Effector memory CD8-positive, alpha-beta T cell (primary cell): ENCODE results near the gene GRIK3.

ENCODE experiments used
- ATAC-seq: fragments of 150-1000 bp; cut with Tn5 transposase; replicated peaks from 2 replicates; pipeline ENCODE4 v1.10.0; 2021; ENCODE audit warnings: mild to moderate bottlenecking, moderate library complexity
- DNase-seq, 3 experiments: peaks; one replicate each; pipeline ENCODE4 v3.0.0; 2021
- H3K27ac Mint-ChIP-seq, 2 donors: one replicate each; pipeline ENCODE4 v1.8.0; 2022; ENCODE audit warnings: mild to moderate bottlenecking in 2 of 2, mixed read lengths in 2 of 2, moderate library complexity in 2 of 2
- H3K27me3 Mint-ChIP-seq, 2 donors: one replicate each; pipeline ENCODE4 v1.8.0; 2022; ENCODE audit warnings: mixed read lengths in 2 of 2
- H3K36me3 Mint-ChIP-seq: one replicate; pipeline ENCODE4 v1.8.0; 2022; ENCODE audit warnings: mild to moderate bottlenecking, moderate library complexity, mixed read lengths; ENCODE audit not compliant: insufficient read depth
- H3K4me1 Mint-ChIP-seq, 2 donors: one replicate each; pipeline ENCODE4 v1.8.0; 2022; ENCODE audit warnings: low read depth in 2 of 2, mixed read lengths in 2 of 2
- H3K4me3 Mint-ChIP-seq, 2 donors: one replicate each; pipeline ENCODE4 v1.8.0; 2022; ENCODE audit warnings: mild to moderate bottlenecking in 2 of 2, mixed read lengths in 2 of 2, moderate library complexity in 2 of 2
- H3K9me3 Mint-ChIP-seq, 2 donors: one replicate each; pipeline ENCODE4 v1.8.0; 2022; ENCODE audit warnings: mixed read lengths in 2 of 2

GRIK3 gene

DNA sequence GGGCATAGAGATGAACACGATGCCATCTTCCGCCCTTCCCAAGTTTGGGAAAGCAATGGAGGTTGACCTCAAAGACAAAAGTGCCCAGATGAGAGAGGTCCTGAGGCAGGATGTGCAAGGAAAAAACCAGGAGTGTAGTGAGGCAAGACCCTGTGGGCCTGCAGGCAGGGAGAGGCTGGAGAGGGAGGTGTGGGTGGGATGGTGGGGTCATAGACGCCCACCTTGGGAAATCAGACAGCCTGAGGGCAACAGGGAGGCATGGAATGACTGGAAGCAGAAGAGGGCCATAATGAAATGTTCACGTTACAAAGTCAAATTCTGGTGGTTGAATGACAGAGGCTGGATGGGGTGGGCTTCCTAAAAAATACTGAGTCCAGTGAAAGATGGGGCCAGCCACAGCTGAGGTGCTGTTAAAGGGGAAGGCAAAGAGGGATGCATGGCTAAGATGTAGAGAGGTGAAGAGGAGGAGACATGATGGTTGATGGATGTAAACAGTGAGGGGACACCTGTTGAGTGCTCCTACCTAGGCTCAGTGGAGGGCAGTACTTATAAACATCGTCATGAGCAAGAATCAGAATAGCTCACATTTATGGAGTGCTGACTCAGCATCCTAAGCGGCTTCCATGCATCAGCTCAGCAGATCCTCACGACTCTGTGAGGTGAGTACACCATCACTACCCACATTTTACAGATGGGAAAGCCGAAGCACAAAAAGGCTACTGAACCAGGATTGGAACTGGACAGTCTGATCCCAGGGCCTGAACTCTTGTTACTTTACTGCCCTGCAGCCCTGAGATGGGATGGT, 42.0 kb downstream of the GRIK3 start:
- H3K27ac Mint-ChIP-seq = no peak overlapping the region
- H3K27me3 Mint-ChIP-seq = peaks cover 31 to 85% of the 10 kb centered on the region in 2 donors
- no peaks in the 10 kb centered on the region for H3K36me3 Mint-ChIP-seq
- no peaks in the 10 kb centered on the region for H3K9me3 Mint-ChIP-seq
- no peak overlapping the region for H3K4me3 Mint-ChIP-seq
- no peak for DNase-seq
- no peaks in the 10 kb centered on the region for H3K4me1 Mint-ChIP-seq
- ATAC-seq = no peak

DNA sequence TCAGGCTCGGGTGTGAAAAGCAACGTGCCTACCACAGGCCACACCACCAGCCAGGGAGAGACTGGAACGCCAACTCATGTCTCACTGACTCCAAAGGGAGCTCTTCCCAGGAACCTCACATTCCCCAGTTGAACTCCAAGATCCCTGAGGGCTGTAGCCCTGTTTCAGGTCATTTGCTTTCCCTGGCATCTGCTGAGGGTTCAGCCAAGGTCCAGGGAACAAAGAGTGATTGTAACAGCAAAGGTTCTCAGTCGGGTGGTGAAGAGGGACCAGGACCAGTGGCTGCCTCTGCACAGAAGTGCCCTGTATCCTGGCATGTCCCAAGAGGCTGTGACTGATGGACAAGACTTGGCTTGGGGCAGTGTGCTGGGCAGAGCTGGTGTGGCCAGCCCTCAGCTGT, 42.8 kb downstream of the GRIK3 start:
- no peak for DNase-seq
- ATAC-seq = no peak
- no peaks in the 10 kb centered on the region for H3K9me3 Mint-ChIP-seq
- no peak overlapping the region for H3K27ac Mint-ChIP-seq
- no peaks in the 10 kb centered on the region for H3K4me1 Mint-ChIP-seq
- H3K4me3 Mint-ChIP-seq = no peak overlapping the region
- H3K36me3 Mint-ChIP-seq = no peaks in the 10 kb centered on the region
- peaks cover 28 to 85% of the 10 kb centered on the region in 2 donors for H3K27me3 Mint-ChIP-seq

DNA sequence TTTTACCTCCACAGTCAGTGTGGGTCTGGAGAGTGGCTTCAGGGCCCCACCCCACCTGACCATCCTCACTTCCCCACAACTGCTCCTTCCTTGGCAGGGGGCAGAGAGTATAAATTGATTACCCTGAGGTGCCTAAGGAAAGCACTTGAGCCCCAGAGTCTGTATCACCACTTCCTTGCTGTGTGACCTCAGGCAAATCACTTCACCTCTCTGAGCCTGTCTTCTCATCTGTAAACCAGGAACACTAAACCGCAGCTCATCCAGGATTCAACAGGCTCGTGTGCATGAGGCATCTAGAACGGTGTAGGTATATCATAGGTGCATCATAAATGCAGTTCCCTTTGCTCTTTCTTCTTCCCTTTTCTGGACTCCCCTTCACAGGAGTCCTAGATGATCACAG, 43.4 kb downstream of the GRIK3 start:
- H3K27ac Mint-ChIP-seq = no peak overlapping the region
- H3K9me3 Mint-ChIP-seq = no peaks in the 10 kb centered on the region
- no peaks in the 10 kb centered on the region for H3K4me1 Mint-ChIP-seq
- H3K36me3 Mint-ChIP-seq = no peaks in the 10 kb centered on the region
- H3K4me3 Mint-ChIP-seq = no peak overlapping the region
- no peak for ATAC-seq
- H3K27me3 Mint-ChIP-seq = peaks cover 32 to 85% of the 10 kb centered on the region in 2 donors
- DNase-seq = no peak

DNA sequence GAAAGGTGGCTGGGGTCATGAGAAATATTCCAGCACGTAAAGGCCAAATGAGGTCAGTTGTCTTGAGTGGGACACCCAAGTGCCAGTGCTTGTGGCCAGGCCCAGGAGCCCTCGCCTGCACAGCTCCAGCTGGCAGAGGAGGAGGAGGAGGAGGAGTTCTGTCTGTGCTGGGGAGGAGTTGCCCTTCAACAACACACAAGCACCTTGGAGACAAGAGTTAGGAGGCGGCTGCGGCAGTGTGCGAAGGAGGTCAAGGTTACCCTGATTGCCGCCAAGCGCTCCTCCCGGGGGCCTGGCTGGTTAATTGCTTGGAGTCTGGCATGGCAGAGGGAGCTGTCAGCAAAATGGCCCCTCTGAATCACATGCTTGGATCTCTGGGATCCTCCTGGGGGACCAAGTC, 45.1 kb downstream of the GRIK3 start:
- Mint-ChIP-seq H3K27ac (no peak overlapping the region), H3K9me3 (no peaks in the 10 kb centered on the region), H3K27me3 (peaks cover 36 to 95% of the 10 kb centered on the region in 2 donors), H3K4me3 (no peak overlapping the region), H3K4me1 (no peaks in the 10 kb centered on the region), H3K36me3 (no peaks in the 10 kb centered on the region)
- DNase-seq (no peak), ATAC-seq (no peak)

DNA sequence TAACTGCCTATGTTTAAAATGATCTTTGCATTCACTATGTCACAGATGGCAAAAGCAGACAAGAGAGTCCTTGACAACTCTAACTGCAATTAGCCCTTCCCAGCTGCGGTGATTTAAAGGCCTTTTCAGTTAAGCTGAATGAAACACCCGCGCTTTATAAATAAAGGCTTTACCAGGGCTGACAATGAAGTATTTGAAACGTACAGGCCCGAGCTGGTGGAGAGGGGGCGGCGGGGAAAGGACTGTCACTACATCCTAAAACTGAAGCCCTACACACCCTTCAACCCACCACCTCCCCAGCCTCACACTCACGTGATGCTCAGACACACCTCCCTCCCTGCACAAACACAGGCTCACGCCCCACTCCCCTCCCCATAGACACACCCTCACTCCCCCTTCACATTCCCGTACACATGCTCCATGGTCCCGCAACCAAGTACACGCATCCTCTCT, 45.5 kb downstream of the GRIK3 start:
- Mint-ChIP-seq H3K27ac (no peak overlapping the region), H3K4me3 (no peak overlapping the region), H3K4me1 (no peaks in the 10 kb centered on the region), H3K9me3 (no peaks in the 10 kb centered on the region), H3K27me3 (peaks cover 40 to 95% of the 10 kb centered on the region in 2 donors), H3K36me3 (no peaks in the 10 kb centered on the region)
- DNase-seq (no peak), ATAC-seq (no peak)

DNA sequence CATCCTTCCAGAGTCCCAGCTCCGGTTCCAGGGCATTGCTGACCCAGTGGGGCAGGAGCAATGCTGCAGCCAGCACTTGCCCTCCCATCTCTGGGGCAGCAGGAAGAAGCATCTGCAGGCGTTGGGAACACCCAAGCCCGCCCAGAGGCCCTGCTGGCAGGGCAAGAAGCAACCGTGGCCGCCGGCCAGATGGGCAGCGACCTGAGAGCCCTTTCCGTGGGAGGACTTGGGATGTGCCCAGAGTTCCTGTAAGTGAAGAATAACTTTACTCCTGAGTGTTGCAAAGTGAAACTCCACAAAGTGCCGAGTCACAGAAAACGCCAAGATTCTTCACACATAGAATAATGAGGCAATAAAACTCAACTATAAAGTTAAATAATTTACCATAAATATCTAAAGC, 46.0 kb downstream of the GRIK3 start:
- H3K4me3 Mint-ChIP-seq = no peak overlapping the region
- H3K36me3 Mint-ChIP-seq = no peaks in the 10 kb centered on the region
- no peaks in the 10 kb centered on the region for H3K4me1 Mint-ChIP-seq
- DNase-seq (no peak), ATAC-seq (no peak)
- no peaks in the 10 kb centered on the region for H3K9me3 Mint-ChIP-seq
- H3K27me3 Mint-ChIP-seq = peaks cover 42 to 95% of the 10 kb centered on the region in 2 donors
- no peak overlapping the region for H3K27ac Mint-ChIP-seq

DNA sequence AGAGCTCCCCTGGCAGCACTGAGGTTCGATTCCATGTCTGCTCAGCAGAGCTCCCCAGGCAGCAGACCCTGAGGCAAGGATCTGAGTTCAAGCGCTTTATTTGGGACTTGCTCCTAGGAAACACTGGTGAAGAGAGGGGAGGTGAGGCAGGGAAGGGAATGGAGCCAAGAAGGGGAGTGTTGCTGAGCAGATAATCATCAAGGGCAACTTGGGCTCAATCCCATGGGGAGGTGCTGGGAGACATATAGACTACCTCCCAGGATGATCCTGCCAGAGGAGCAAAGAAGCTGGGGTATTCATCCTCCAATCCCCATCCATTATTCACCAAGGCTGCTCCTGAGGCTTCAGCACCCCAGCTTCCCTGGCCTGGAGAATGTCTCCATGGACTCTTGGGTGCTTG, 47.0 kb downstream of the GRIK3 start:
- H3K27me3 Mint-ChIP-seq = peaks cover 48 to 95% of the 10 kb centered on the region in 2 donors
- no peaks in the 10 kb centered on the region for H3K9me3 Mint-ChIP-seq
- H3K4me3 Mint-ChIP-seq = no peak overlapping the region
- peaks cover 0 to 1% of the 10 kb centered on the region in 2 donors for H3K4me1 Mint-ChIP-seq
- ATAC-seq (no peak), DNase-seq (no peak)
- H3K36me3 Mint-ChIP-seq = no peaks in the 10 kb centered on the region
- no peak overlapping the region for H3K27ac Mint-ChIP-seq

DNA sequence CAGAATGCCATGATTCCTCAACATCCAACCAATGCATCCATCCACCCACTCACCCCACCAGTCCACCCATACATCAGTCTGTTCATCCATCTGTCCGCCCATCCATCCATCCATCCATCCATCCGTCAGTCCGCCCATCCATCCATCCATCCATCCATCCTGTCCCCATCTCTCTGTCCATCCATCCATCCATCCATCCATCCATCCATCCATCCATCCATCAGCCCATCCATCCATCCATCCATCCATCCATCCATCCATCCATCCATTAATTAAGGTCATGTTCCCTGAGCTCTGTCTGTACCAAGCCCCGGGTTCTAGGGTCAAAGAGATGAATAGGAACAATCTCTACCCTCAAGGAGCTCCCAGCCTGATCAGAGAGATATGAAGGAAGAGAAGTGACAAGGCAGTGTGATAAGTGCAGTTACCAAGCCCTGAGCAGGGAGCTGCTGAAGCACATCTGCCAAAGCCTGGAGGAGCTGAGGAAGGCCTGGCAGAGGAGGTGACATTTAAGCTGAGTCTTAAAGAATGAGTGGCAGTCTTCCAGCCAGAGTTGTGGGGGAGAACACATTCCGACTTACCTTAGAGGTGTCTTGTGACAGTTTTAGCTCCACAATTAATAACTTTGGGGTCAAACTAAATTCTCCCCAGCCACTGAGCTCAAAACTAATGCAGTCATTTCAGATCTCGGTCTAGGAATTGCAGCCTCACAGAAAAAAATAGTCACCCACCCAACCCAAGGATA, 47.9 kb downstream of the GRIK3 start:
- H3K36me3 Mint-ChIP-seq = no peaks in the 10 kb centered on the region
- peaks cover 45 to 93% of the 10 kb centered on the region in 2 donors for H3K27me3 Mint-ChIP-seq
- no peak overlapping the region for H3K4me3 Mint-ChIP-seq
- no peak for DNase-seq
- H3K27ac Mint-ChIP-seq = no peak overlapping the region
- H3K9me3 Mint-ChIP-seq = no peaks in the 10 kb centered on the region
- peaks cover 0 to 1% of the 10 kb centered on the region in 2 donors for H3K4me1 Mint-ChIP-seq
- ATAC-seq = no peak

DNA sequence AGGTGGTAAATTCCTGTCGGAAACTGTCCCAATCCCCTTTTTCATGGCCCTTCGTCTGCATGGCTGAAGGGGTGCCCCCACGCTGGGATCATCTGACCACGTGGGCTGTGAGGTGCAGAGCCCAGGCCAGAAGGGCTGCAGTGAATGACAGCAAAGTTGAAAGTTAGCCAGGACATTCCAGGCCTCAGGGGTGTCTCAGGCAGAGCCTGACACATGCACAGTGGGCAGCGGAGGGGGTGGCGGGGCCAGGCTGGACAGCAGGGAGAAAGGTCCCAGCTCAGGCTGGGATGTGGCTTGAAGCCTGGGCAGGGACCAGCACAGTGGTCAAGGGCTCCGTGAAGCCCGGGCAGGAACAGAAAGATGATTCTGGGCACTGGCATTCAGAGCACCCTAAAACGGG, 49.6 kb downstream of the GRIK3 start:
- H3K27me3 Mint-ChIP-seq = peaks cover 57 to 93% of the 10 kb centered on the region in 2 donors
- no peak for DNase-seq
- no peak for ATAC-seq
- H3K4me3 Mint-ChIP-seq = no peak overlapping the region
- H3K27ac Mint-ChIP-seq = no peak overlapping the region
- no peaks in the 10 kb centered on the region for H3K9me3 Mint-ChIP-seq
- no peaks in the 10 kb centered on the region for H3K36me3 Mint-ChIP-seq
- H3K4me1 Mint-ChIP-seq = peaks cover 0 to 1% of the 10 kb centered on the region in 2 donors

DNA sequence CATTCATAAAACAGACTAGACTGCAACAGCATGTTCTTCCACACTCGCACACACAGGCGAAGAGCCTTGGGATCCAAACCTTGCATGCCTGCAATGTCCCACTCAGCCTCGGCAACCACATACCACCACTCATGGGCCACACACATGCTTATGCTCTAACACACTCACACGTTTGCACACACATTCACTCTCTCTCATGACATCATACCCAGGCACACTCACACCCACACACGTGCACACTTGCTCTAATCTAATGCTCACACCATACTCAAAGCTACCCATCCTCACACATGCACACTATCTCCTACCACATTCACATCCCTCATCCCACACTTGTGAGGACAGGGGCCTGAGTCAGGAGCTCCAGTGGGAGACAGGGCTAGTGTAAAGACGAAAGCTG, 50.3 kb downstream of the GRIK3 start:
- H3K4me3 Mint-ChIP-seq = no peak overlapping the region
- no peak for ATAC-seq
- no peak overlapping the region for H3K27ac Mint-ChIP-seq
- no peak for DNase-seq
- no peaks in the 10 kb centered on the region for H3K9me3 Mint-ChIP-seq
- H3K36me3 Mint-ChIP-seq = no peaks in the 10 kb centered on the region
- H3K4me1 Mint-ChIP-seq = peaks cover 0 to 1% of the 10 kb centered on the region in 2 donors
- H3K27me3 Mint-ChIP-seq = peaks cover 58 to 93% of the 10 kb centered on the region in 2 donors

DNA sequence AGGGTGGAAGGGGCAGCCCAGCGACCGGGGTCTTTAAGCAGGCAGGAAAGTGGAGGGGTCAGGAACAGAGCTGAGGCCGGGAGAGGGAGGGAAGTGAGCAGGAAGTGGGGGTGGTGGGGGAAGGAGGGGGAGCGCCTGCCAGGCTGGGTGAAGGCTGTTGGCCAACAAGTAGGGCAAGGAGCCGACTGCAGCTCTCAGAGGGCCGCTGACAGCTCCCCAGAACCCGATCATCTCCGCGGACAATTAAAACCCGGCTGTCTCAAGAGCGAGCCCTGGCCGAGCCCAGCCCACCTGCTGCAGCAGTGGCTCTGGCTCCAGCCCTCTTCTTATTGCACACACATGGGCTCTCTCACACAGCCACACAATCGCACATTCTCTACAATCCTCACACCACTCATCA, 51.6 kb downstream of the GRIK3 start:
- H3K27ac Mint-ChIP-seq = no peak overlapping the region
- no peak overlapping the region for H3K4me3 Mint-ChIP-seq
- no peaks in the 10 kb centered on the region for H3K9me3 Mint-ChIP-seq
- H3K27me3 Mint-ChIP-seq = peaks cover 54 to 96% of the 10 kb centered on the region in 2 donors
- H3K4me1 Mint-ChIP-seq = peaks cover 0 to 1% of the 10 kb centered on the region in 2 donors
- no peaks in the 10 kb centered on the region for H3K36me3 Mint-ChIP-seq
- DNase-seq (no peak), ATAC-seq (no peak)

DNA sequence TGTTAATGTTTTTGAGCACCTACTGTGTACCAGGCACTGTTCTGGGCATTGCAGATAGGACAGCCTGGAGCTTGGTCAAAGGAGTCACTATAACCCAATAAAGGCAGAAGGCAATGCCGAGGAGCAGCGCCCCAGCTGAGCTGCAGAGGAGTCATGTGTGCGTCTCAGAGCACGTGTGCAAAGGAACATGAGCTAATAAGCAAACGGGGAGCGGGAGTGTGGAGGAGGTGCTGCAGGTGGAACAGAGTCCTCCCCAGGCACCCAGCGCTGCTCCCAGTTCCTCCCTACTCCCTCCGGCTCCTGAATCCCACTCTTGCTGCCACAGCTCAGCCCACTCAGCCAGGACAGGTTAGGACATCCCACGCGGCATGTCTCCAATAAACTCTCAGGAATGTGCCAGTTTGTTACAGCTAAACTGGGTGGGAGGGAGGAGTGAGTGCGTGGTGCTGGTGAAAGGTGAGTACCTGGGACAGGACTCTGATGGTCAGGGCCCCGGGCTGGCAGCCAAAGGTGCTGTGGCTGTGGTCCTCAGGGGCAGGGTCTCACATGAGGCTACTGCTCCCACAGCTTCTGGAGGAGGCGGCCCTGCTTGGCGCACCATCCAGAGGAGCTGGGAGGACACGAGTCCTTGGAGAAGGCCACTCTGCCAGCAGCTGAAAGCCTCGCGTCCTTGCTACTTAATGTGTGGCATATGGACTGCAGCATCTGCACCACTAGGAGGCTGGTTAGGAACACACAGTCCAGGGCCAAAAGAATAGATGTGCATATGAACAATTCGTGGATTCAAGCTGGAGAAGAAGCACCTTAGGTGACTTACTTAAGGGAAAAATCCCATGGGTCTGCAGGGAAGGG, 52.3 kb downstream of the GRIK3 start:
- H3K4me3 Mint-ChIP-seq = no peak overlapping the region
- DNase-seq (no peak), ATAC-seq (no peak)
- peaks cover 57 to 96% of the 10 kb centered on the region in 2 donors for H3K27me3 Mint-ChIP-seq
- H3K27ac Mint-ChIP-seq = no peak overlapping the region
- peaks cover 0 to 1% of the 10 kb centered on the region in 2 donors for H3K4me1 Mint-ChIP-seq
- no peaks in the 10 kb centered on the region for H3K36me3 Mint-ChIP-seq
- H3K9me3 Mint-ChIP-seq = peaks cover 0 to 3% of the 10 kb centered on the region in 2 donors

DNA sequence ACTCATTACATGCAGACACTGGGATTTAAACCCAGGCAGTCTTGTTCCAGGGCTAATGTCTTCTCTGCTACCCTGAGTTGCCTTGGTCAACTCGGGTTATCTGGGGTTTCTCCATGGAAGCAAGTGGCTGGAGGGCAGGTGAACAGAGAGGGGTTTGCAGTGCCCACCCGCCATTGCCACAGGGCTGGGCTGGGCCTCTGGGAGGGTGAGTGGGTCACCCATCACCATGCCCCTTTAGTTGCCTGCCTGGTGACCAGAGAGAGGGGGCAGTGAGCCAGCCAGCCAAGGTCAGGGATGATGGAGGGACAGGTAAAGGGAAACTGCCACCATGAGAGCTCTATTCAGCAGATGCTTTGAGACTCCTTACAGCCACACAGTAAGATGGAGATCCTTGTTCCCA, 53.2 kb downstream of the GRIK3 start:
- Mint-ChIP-seq H3K27me3 (peaks cover 51 to 95% of the 10 kb centered on the region in 2 donors), H3K4me1 (peaks cover 0 to 1% of the 10 kb centered on the region in 2 donors), H3K9me3 (peaks cover 0 to 7% of the 10 kb centered on the region in 2 donors), H3K27ac (no peak overlapping the region), H3K36me3 (no peaks in the 10 kb centered on the region), H3K4me3 (no peak overlapping the region)
- DNase-seq = no peak
- ATAC-seq = no peak
